ENCODE data around the gene DCST2. TPM values are rescaled to one million over a fixed set of nuclear protein-coding genes. Genes with fewer than 3 reads are reported as not detected.
A peak's percentile ranks its signal among the peaks of the same experiment; 100 is the strongest.

The DCST2 gene
- polyA plus RNA-seq, 3 donors, result 2.6 TPM; not detected in 2

- Mint-ChIP-seq H3K4me1 (peaks cover 34% of the 10 kb centered on the region), H3K36me3 (peaks cover 53 to 64% of the 10 kb centered on the region in 2 donors), H3K9me3 (no peaks in the 10 kb centered on the region), H3K4me3 (no peak overlapping the region), H3K27me3 (ENCODE audit: low read depth in 3 of 3) (peaks cover 0 to 4% (median 0%) of the 10 kb centered on the region in 3 donors), H3K27ac (peak overlapping the region in 6 of 7 donors; percentile 8 to 79 (median 58))
- peak overlapping the region in 1 of 2 donors; percentile 82 for H3K27ac ChIP-seq (ENCODE audit: low read depth in 1 of 2, low read length in 2 of 2)
- peak overlapping the region in 1 of 3 experiments; percentile 60 for H3K4me3 ChIP-seq (replicated peaks in 1 of 3; ENCODE audit: low read depth in 2 of 3, low read length in 3 of 3)
- H3K4me2 ChIP-seq (replicated peaks; ENCODE audit: extremely low read depth, low read length, poor library complexity, severe bottlenecking), result peak overlapping the region; percentile 71
- H4K20me1 ChIP-seq (ENCODE audit: insufficient read depth, low read length), result peaks cover 82% of the 10 kb centered on the region
- 50% methylated on average over 7 of the region's 22 CpGs for WGBS (ENCODE audit: insufficient coverage)
- no peaks in the 10 kb centered on the region for H3K9me3 ChIP-seq (replicated peaks in 1 of 2; ENCODE audit: control insufficient read depth in 1 of 2, insufficient read depth in 1 of 2, low read length in 2 of 2)
- peaks cover 61% of the 10 kb centered on the region for H3K79me2 ChIP-seq (ENCODE audit: insufficient read depth, low read length)
- peak overlapping the region; percentile 30 for H3K9ac ChIP-seq (ENCODE audit: insufficient read depth, low read length, poor library complexity, severe bottlenecking)
- H3K27me3 ChIP-seq (ENCODE audit: control insufficient read depth in 2 of 2, insufficient read depth in 2 of 2, low read length in 2 of 2), result no peaks in the 10 kb centered on the region
- DNase-seq, result no peak
- TF ChIP-seq CTCF (IDR thresholded peaks at IDR 0.05), result no peak
- H3K4me1 ChIP-seq (ENCODE audit: control insufficient read depth in 1 of 2, insufficient read depth in 2 of 2, low read length in 2 of 2), result peaks cover 38 to 42% of the 10 kb centered on the region in 2 donors
- intact Hi-C loops (cut with micrococcal nuclease), result loop anchor here (2.0 to 5.0 kb wide), 4 partner anchors 37 to 92 kb away; partner anchors contain the start of gene EFNA4 (in 1 of the 2)
- H2AFZ ChIP-seq (ENCODE audit: insufficient read depth, low read depth, low read length, poor library complexity, severe bottlenecking), result no peak overlapping the region
- H3K36me3 ChIP-seq (replicated peaks in 1 of 2; ENCODE audit: control insufficient read depth in 1 of 2, insufficient read depth in 2 of 2, low read length in 2 of 2), result peaks cover 41 to 52% of the 10 kb centered on the region in 2 donors
Measured at GRCh38 chr1:154969860-154970452, 63.6 kb downstream of the DCST2 start.

- 100% methylated on average over 1 of the region's 5 CpGs for WGBS (ENCODE audit: insufficient coverage)
- Histone ChIP-seq H3K4me2 (replicated peaks; ENCODE audit: extremely low read depth, low read length, poor library complexity, severe bottlenecking) (no peak overlapping the region), H2AFZ (ENCODE audit: insufficient read depth, low read depth, low read length, poor library complexity, severe bottlenecking) (no peak overlapping the region), H3K9me3 (replicated peaks in 1 of 2; ENCODE audit: control insufficient read depth in 1 of 2, insufficient read depth in 1 of 2, low read length in 2 of 2) (no peaks in the 10 kb centered on the region), H3K79me2 (ENCODE audit: insufficient read depth, low read length) (peaks cover 61% of the 10 kb centered on the region), H3K36me3 (replicated peaks in 1 of 2; ENCODE audit: control insufficient read depth in 1 of 2, insufficient read depth in 2 of 2, low read length in 2 of 2) (peaks cover 48 to 59% of the 10 kb centered on the region in 2 donors), H4K20me1 (ENCODE audit: insufficient read depth, low read length) (peaks cover 85% of the 10 kb centered on the region), H3K27me3 (ENCODE audit: control insufficient read depth in 2 of 2, insufficient read depth in 2 of 2, low read length in 2 of 2) (no peaks in the 10 kb centered on the region), H3K27ac (ENCODE audit: low read depth in 1 of 2, low read length in 2 of 2) (peak overlapping the region in 1 of 2 donors; percentile 38), H3K4me1 (ENCODE audit: control insufficient read depth in 1 of 2, insufficient read depth in 2 of 2, low read length in 2 of 2) (peaks cover 38 to 42% of the 10 kb centered on the region in 2 donors), H3K4me3 (replicated peaks in 1 of 3; ENCODE audit: low read depth in 2 of 3, low read length in 3 of 3) (no peak overlapping the region), H3K9ac (ENCODE audit: insufficient read depth, low read length, poor library complexity, severe bottlenecking) (no peak overlapping the region)
- no peaks in the 10 kb centered on the region for H3K9me3 Mint-ChIP-seq
- peaks cover 0 to 7% (median 0%) of the 10 kb centered on the region in 3 donors for H3K27me3 Mint-ChIP-seq (ENCODE audit: low read depth in 3 of 3)
- no peak for TF ChIP-seq CTCF (IDR thresholded peaks at IDR 0.05)
- peak overlapping the region in 5 of 7 donors; percentile 8 to 72 (median 54) for H3K27ac Mint-ChIP-seq
- DNase-seq, result no peak
- intact Hi-C loops (cut with micrococcal nuclease), result no loop called here
- H3K4me3 Mint-ChIP-seq, result no peak overlapping the region
- peaks cover 34% of the 10 kb centered on the region for H3K4me1 Mint-ChIP-seq
- peaks cover 58 to 71% of the 10 kb centered on the region in 2 donors for H3K36me3 Mint-ChIP-seq
Measured at GRCh38 chr1:154969246-154969645, 64.3 kb downstream of the DCST2 start.
